Putamen (tissue), 1 donor: ENCODE measurements around the gene XPNPEP2.
A peak's percentile ranks its signal among the peaks of the same experiment; 100 is the strongest.

ENCODE experiments used
- DNase-seq: peaks from one replicate; pipeline ENCODE4 v3.0.0-alpha.2; 2016; ENCODE audit warnings: low spot score

Gene XPNPEP2, protein sequence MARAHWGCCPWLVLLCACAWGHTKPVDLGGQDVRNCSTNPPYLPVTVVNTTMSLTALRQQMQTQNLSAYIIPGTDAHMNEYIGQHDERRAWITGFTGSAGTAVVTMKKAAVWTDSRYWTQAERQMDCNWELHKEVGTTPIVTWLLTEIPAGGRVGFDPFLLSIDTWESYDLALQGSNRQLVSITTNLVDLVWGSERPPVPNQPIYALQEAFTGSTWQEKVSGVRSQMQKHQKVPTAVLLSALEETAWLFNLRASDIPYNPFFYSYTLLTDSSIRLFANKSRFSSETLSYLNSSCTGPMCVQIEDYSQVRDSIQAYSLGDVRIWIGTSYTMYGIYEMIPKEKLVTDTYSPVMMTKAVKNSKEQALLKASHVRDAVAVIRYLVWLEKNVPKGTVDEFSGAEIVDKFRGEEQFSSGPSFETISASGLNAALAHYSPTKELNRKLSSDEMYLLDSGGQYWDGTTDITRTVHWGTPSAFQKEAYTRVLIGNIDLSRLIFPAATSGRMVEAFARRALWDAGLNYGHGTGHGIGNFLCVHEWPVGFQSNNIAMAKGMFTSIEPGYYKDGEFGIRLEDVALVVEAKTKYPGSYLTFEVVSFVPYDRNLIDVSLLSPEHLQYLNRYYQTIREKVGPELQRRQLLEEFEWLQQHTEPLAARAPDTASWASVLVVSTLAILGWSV

DNA sequence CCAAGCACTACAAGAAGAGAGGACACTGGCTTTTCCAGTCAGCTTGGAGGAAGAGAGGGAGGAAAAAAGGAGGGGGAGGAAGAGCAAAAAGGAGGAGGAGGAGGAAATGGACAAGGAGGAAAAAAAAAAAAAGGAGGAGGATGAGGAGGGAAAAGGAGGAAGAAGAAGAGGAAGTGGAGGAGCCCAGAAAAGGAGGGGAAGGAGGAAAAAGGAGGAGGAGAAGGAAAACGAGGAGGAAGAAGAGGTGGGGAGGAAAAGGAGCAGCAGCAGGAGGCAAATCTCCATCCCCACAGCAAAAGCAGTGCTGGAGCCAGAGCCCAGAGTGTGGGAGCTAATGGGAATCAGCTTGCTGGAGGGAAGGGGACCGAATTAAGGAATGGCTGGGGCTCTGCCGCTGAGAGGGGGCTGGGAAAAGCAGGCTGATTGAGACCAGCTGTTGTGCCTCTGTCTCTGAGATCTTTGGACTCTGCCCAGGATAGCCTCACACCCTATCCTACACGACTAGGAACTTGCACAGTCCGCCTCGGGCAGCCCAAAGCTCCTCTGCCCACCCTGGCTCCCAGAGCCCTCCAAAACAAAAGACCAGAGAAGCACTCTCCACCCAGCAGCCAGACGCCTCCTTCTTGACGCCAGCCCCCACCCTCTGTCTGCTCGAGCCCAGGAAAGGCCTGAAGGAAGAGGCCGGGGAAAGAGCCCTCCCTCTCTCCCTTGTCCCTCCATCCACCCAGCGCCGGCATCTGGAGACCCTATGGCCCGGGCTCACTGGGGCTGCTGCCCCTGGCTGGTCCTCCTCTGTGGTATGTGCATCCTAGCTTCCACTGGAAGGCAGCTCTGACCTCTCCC lies at the start of gene XPNPEP2:
Gene XPNPEP2 (plus strand): TSS at position 514 of the 843 bp plus-strand sequence. CDS start 235 bp downstream, at position 749.
- DNase-seq: no peak

DNA sequence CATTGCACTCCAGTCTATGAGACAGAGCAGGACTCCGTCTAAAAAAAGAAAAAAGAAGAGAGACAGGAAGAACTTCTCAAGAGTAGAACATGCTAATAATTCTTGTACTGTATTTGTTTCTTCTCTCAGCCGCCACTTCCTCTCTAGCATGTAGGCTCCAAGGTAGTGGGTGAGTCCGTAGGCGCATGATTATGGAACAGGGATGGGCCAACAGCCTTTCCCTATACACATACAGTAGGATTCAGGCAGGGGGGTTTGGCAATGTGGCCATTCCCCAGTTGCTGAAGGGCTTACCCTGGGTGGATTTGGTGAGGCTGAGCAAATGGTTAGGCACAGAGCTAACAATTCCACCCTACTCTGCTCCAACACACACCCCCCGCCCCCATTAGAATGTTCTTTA lies 49.0 kb upstream of the XPNPEP2 start:
- no peak for DNase-seq

DNA sequence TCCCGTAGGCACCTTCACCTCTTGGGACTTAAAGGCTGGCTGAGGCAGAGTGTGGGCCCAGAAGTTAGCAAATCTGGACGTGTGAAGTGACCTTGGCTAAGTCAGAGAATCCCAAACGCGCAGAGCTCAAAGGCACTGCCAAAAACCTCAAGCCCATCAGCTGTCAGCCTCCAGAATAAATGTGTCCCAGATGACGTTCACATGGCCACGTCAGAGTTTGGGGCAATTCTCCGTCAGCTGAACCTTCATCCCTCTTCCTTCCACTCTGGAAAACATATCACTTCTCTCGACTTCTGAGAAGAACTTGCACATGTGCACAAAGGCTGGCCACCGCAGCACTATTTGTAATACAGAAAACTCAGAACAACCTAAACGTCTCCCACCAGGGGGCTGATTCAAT lies 48.3 kb upstream of the XPNPEP2 start:
- DNase-seq: no peak

DNA sequence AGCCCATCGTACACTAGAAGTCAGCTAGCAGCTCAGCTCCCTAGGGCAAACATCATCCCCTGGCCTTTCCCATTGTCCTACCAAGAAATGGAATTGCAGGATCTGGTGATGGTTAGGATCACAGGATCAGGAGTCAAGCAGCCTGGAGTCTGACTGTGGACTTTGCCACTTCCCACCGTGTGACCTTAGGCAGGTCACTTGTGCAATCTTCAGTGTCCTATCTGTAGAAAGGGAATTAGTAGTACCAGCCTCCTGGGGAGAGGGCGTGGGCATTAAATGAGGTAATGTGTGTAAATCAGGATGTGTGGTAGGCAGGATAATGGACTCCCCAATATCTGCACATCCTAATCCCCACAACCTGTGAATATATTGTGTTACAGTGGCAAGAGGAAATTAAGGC lies 45.4 kb upstream of the XPNPEP2 start:
- DNase-seq: no peak

DNA sequence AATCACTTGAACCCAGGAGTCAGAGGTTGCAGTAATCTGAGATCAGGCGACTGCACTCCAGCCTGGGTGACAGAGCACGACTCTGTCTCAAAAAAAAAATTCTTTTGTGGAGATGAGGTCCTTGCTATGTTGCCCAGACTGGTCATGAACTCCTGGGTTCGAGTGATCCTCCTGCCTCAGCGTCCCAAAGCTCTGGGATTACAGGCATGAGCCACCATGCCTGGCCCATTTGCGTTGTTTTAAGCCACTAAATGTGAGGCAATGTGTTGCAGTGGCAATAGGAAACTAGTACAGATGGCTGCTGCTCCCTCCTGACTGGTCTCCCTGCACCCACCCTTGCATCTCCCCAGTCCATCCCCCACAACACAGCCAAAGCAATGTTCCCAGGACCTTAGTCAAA lies 44.0 kb upstream of the XPNPEP2 start:
- no peak for DNase-seq

DNA sequence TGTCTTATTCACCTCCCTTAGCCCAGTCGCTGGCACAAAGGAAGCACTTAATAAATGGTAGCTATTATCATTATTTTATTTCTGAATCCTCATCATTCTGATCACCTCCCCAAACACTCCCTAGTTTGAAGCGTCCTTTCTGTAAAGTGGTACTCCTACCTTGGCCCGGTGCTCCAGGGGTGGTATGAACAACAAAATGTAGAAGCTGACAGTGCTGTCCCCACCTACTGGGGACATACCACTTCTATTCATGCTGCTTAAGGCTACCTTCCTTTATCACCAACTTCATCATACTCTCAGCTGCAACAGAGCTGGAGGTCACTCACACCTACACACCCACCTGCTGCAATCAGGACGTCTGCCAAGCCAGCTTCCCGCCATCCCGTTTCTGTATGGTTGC lies 43.2 kb upstream of the XPNPEP2 start:
- DNase-seq: no peak

DNA sequence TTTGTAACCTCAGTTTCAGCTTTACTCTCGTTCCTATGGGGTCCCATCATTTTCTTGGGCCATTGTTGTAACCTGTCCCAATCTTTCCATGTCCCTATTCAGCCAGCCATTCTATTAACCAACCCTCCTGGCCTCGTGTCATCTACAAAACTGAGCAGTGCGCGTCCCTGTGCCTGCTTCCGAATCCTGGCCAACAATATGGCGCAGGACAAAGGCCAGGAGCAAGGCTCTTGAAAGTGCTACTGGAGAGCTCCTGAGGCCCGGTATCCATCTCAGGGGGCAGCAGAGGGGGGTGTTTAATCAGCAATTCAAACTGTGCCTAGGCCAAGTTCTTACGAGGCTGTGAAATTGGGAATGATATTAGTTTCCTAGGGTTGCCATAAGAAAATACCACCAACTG lies 42.8 kb upstream of the XPNPEP2 start:
- DNase-seq: no peak

DNA sequence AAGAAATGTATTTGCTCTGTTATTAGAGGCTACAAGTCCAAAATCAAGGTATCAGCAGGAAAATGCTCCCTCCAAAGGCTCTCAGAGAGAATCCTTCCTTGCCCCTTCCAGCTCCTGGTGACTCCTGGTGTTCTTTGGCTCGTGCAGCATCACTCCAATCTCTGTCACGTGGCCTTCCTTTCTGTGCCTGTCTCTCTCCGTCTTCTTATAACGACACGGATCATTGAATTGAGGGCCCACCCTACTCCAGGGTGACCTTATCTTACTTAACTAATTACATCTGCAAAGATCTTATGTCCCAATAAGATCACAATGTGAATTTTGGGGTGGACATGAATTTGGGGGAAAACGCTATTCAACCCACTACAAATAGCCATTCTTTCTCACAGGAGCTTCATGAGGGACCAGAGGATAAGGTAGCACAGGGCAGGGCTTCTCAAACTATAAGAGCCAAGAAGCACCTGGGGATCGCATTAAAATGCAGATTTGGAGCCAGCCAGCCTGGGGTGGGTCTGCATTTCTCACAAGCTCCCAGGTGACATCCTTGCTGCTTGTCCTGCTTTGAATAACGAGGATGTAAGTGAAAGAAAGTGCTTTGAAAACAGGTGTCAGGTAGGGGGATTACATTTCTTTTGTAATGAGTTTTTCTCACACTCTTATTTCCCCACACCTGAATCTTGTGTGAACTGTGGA lies 42.2 kb upstream of the XPNPEP2 start:
- DNase-seq: no peak

DNA sequence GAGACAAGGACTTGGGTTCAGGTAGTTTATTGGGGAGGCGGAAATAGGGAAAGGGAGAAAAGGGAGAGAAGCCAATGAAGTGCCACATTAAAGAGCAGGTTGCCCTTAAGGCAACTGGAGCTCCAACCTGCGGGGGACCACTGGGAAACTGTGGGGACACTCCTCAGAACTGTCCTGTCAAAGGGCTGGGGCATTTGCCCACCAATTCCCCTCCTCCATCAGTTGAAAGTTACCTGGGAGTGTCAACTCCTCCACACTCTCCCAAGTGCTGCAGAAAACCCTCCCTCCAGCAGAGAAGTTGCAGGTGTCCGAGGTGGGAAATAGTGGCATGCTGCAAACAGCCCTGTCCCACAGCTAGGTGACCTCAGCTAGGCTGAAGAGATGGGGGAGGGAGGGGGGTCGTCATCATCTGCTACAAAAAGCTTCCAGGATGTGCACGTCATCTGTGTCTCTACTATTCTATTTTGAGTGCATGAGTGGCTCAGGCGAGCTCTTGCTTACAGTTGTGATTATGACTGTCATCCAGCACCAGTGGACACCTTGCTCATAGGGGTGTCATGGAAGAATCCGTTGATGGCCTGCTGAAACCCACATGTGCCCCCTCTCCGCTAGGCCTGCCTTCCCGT lies 41.5 kb upstream of the XPNPEP2 start:
- no peak for DNase-seq

DNA sequence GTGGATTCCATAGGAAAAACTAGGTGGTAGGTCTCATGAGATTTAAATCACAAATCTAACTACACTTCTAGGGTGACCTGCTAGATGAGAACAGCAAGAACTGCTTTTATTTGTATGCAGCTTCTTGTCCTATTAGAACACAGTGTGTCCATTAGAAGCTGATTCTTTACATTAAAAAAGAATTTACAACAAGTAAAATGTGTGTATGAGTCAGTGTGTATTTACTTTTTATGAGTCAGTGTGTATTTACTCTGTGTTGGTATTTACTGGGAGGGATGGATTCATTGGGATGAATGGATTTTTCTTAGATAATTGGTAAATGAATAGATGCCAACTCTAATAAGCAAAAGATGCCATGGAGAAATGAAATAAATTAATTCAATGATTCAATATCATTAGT lies 40.6 kb upstream of the XPNPEP2 start:
- DNase-seq: no peak

DNA sequence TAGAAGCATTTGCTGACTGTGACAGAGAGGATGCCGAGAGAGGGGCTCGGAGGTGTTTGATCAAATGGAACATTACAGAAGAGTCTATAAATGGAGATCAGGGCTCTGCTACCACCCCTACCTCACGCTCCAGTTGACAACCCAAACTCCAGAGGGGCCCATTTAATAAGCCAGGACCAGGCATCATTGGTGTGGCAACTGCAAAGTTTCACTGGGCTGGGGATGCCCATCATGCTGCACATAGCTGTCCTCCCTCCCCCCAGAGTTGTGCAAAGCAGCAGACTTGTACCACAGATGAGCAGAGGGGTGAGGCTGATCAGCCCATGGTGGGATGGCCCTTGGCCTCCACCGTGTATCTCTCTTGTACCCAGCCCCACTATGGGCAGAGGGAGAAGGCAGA lies 38.2 kb upstream of the XPNPEP2 start:
- no peak for DNase-seq

DNA sequence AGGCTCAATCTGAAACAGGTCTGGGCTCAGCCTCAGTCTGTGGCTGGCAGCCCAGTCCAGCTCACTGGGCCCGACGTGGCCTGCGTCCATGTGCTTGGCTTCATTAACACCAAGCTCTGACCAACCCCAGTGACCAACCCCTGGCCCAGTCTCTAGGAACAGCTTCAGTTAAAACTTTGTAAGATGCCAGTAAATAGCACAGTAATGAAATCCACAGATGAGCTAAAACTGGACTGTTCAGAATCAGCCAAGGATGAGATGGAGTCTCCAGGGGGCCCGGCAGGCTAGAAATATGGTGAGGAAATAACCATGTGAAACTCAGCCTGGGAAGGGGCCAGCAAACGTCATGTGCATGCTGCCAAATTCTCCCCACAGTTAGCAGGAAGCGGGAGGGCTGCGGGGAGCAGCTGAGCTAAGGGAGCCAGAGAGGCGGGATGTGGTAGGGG lies 37.1 kb upstream of the XPNPEP2 start:
- DNase-seq: no peak

DNA sequence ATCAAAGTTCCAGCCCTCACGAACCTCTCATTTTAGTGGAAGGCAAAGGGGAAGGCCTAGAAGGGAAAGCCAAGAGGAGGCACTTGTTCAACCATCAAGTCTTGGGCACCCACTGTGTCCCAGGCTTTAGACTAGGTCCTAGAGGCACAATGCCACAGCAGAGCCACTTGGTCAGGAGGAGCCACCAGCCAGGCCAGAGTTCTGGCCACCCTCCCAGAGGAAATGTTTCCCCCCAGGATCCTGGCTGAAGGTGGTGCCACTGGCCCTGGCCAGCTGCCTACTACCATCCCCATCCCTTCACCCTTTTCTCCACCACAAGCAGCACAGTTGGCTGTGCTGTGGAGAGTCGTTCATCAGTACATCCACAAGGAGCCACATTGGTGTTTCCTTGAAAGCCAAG lies 34.3 kb upstream of the XPNPEP2 start:
- DNase-seq: no peak

DNA sequence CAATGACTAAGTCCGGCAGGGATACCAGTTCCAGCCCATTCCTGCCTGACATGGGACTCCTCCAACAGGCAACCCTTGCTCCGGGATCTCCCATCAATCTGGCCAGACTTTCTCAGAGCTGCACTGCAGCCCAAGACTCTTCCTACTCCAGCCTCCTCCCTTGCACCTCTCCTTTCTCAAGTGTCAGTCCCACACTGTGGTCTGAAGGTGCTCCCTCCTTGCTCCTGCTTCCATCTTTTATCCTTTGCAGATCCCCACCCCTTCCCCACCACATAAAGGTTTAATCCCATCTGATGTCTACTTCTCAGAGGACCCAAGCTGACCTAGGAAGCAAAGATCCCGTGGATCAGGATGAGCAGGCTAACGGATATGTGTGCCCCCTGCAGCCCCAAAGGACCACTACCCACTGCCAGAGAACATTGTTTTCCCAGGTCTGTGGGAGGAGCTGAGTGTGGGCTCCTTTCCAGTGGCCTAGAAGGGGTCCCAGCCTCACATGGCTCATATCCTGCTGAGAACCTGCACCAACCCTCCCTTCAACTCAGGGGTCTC lies 33.3 kb upstream of the XPNPEP2 start:
- no peak for DNase-seq

DNA sequence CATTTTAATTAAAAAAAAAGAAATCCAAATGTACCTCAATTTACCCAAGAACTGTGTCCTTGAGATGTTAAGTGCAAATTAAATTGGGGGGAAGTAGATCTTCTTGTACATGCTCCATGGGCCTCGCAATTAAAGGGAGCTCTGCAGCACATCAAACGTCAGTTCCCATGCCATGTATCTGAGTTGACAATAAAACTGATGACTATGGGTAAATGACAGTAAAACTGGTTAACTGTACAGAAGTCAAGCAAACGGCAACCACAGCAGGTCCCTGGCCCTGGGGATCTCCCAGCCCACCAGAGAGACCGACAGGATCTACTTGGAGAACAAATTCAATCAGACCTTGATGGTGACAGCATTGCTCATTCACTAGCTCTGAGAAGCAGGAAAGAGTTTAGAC lies 32.8 kb upstream of the XPNPEP2 start:
- DNase-seq: no peak

DNA sequence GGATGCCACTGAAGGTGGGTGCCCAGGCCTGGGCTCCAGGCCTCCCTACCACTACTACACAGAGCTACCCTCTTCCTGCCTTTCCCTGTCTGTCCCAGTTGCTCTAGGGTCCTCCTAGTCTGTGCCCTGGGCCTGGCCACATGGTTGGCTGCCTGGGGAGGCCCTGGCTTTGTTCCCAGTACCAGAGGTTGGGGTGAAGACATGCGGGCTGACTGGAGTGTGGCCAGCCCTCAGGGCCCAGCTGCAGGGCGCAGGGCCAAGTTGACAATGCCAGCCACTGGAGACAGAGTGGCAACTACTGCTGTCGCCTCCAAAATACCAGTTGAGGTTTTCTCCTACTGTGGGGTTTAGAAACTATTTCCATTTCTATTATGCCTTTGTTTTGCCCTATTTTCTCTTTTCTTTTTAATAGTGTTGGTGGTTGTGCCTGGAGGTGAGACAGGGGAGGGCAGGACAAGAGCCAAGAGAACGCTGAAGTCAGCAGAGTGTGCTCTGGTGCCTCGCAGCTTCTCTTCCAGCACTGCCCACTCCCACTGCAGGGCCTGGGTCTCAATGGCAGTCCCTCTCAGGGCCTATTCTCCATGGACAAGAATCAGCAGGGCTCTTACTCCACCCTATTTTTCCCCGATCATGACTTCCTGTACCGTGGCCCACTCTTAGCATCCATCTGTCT lies 32.2 kb upstream of the XPNPEP2 start:
- DNase-seq: peak; percentile 82

DNA sequence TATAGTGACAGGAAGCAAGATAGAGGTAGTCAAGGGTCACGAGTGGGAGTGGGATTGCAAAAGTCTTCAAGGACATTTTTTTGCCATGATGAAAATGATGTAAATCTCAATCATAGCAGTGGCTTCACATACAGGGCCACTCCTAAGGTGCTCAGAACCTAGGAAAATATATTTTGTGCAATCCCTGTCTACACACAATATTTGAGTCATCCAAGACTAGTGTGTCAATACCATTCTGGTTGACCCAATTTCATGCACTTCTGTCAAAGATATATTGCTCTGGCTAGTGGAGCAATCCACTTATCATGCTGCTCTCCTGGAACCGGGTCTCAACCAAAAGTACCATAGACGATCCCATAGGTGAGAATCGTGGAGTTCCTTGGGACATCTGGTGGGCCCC lies 24.2 kb upstream of the XPNPEP2 start:
- no peak for DNase-seq

DNA sequence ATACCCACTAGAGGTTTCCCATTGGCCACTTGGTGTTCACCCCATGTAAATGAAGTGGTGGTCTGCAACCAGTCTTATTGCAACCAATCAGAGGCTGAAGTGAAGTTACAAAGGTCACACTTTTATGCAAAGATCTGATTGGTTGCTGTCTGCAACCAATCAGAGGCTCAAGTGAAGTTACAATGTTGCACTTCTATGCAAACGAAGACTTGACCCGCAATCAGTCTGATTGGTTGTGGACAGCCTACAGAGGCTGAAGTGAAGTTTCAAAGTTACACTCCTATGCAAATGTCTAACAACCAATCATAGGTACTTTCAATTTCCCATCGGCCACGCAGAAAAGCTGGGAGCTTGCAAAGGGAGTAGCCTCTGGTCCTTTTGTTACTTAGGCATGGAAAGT lies 22.3 kb upstream of the XPNPEP2 start:
- DNase-seq: no peak

DNA sequence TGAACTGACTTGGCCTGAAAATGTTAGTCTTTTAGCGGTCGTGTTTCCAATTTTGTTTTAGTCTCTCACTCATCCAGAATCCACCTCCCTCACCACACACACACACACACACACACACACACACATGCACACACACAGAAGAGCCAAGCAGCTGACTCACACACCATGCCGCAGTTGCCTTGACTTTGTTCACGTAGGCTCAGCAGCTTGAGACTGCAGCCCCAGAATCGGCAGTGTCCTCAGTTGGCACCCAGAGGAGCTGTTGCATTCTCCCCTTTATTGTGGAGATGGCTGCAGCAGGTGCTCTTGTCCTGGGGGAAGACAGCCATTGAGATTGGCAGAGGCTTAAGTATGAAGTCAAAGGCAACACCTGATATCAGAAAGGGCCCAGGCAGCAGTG lies 20.9 kb upstream of the XPNPEP2 start:
- DNase-seq: no peak

DNA sequence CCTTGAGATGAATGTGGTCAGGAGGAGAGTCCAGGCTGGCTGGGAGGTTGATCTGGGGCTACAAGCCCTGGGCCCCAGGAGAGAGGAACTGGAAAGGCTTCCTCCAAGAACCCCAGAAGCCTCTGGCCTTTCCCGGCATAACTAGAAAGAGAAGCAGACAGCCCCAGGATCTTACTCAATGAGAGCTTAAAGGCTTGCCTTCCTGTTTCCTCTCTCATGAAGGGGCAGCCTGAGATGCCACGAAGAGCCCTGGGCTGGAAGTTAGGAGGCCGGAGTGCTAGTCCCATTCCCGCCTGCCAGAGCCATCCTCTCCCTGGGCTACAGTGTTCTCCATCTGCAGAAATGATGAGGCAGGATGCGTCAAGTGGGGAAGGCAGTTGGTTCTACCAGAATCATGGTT lies 20.1 kb upstream of the XPNPEP2 start:
- no peak for DNase-seq

DNA sequence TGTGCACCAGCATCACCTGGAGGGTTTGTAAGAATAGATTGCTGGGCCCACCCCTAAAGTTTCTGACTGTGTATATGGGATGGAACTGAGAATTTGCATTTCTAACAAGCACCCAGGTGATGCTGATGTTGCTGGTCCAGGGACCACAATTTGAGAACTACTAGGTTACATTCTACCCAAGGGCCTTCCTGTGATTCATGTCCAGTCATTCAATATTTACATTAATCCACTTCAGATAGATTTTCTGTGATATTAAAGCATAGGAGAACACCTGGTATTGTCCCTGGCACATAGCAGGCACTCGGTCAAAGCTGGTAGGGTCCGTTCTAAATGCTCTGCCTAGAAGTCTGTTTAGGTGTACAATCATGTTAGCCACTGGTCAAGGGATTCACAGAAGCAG lies 19.5 kb upstream of the XPNPEP2 start:
- no peak for DNase-seq
